Measurements from ENCODE around the gene BMP8A.

- TF ChIP-seq ZNF274 (IDR thresholded peaks at IDR 0.05; ENCODE audit: low read depth, low read length) (no peak), YY1 (IDR thresholded peaks at IDR 0.05; ENCODE audit: insufficient read depth, insufficient read length) (no peak), SUZ12 (IDR thresholded peaks at IDR 0.05; ENCODE audit: extremely low read depth, insufficient read depth, insufficient read length) (no peak)
These were observed 62.8 kb downstream of the BMP8A start for GRCh38 chr1:39554277-39554676.
